Muscle of leg (tissue), 11 donors: ENCODE data around the gene XYLT1. TPM values are rescaled to one million over a fixed set of nuclear protein-coding genes. Genes with fewer than 3 reads are reported as not detected.

Experiments
- DNase-seq: peaks from one replicate; pipeline ENCODE4 v3.0.0; 2013
- H3K27ac ChIP-seq: one replicate; pipeline ENCODE4 v1.5.1; 2013; ENCODE audit warnings: mild to moderate bottlenecking, low read length, control low read depth
- H3K27me3 ChIP-seq: one replicate; pipeline ENCODE4 v1.6.1; 2013; ENCODE audit warnings: low read length; ENCODE audit not compliant: control insufficient read depth, insufficient read depth
- H3K36me3 ChIP-seq: one replicate; pipeline ENCODE4 v1.6.1; 2013; ENCODE audit warnings: low read length; ENCODE audit not compliant: control insufficient read depth, insufficient read depth
- H3K4me1 ChIP-seq: one replicate; pipeline ENCODE4 v1.6.1; 2013; ENCODE audit warnings: low read length; ENCODE audit not compliant: control insufficient read depth, insufficient read depth
- H3K4me3 ChIP-seq: one replicate; pipeline ENCODE4 v1.5.1; 2013; ENCODE audit warnings: low read length, control low read depth
- H3K9me3 ChIP-seq: replicated peaks from 2 replicates; pipeline ENCODE4 v1.6.1; 2013; ENCODE audit warnings: low read depth, low read length; ENCODE audit not compliant: control insufficient read depth
- WGBS: methylation state at CpG from one replicate; pipeline ENCODE4 v1.1.5; 2013; ENCODE audit warnings: missing lambda C conversion rate; ENCODE audit not compliant: insufficient coverage; 5-methylcytosine and 5-hydroxymethylcytosine counted together
- polyA plus RNA-seq, 8 donors: library from polyadenylated mRNA; unstranded; fragments of 120-200 nt; gene quantifications; one replicate each; pipeline versions ENCODE4 v1.2.1 to v1.2.3, GENCODE V29; 2013; ENCODE audit warnings: inconsistent platforms in 1 of 8, low replicate concordance in 1 of 8; ENCODE audit not compliant: insufficient read length in 8 of 8, insufficient read depth in 1 of 8
- total RNA-seq: library from RNA; stranded (reverse); fragments of 120-200 nt; gene quantifications from one replicate; pipeline ENCODE4 v1.2.4, GENCODE V29; 2013

Gene XYLT1
- total and polyA plus RNA-seq, 9 donors, result 4.3 to 9.7 (median 5.3) TPM

DNA sequence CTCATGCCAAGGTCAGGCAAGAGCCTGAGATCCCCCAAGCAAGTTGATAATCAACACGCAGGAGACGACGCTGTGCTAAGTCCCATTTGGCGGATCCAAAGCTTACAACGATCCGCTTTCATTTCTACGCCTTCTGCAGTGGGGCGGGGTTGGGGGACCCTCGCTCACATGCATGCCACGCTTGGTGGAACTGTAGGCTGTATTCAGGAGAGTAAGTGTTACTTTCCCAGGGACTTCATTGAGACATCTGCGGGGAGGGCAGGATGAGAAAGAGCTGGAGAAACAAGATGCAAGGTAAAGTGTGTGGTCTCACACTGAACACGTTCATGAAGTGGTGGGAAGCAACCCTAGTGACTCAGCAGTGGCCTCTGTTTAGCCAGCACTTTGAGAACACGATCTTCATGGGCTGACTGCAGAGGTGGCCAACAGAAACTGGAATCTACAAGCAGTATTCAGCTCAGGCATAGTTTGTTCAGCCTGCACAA, 100.5 kb downstream of the XYLT1 start:
- DNase-seq, result peak; percentile 63
- peak overlapping the region; percentile 76 for H3K27ac ChIP-seq
- WGBS, result 58% methylated on average over 12 of the region's 13 CpGs
- H3K36me3 ChIP-seq, result no peaks in the 10 kb centered on the region
- H3K4me3 ChIP-seq, result no peak overlapping the region
- peaks cover 29% of the 10 kb centered on the region for H3K4me1 ChIP-seq
- no peaks in the 10 kb centered on the region for H3K9me3 ChIP-seq
- no peaks in the 10 kb centered on the region for H3K27me3 ChIP-seq

DNA sequence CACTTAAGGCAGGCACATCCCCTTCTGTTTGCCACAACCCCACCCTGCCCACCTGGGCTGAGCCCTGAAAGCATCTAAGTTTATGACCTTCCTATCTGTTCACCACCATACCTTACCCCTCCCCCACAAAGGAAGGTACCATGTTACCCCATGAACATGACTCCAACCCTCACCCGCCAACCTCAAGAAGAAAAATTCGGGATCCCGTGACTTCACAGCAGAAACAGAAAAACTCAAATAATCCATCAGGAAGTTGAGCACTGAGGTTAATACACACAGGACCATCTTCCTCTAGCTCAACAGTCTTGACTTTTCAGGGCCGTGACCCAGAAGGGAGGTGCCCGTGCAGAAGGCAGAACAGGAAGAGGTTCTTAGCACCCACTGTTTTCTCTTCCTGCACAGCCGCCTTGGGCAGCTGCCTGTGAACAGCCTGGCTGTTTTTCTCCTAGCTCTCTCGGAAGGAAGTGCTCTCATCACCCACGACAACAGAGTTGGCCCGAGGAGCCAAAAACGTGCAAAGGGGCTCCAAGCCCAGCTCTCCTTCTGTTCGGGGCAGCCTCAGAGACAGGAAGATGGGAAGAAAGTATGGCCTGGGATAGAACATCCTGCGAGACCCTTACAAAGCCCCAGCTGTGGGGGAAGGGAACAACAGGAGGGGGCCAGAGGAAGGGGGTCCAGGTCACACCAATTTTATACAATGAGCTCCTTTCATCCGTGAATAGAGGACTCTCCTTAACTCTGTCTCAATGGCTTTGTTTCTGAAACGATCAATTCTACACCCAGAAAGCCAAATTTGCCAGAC, 101.1 kb downstream of the XYLT1 start:
- Histone ChIP-seq H3K27ac (peak overlapping the region; percentile 76), H3K27me3 (no peaks in the 10 kb centered on the region), H3K4me1 (peaks cover 35% of the 10 kb centered on the region), H3K9me3 (no peaks in the 10 kb centered on the region), H3K4me3 (no peak overlapping the region), H3K36me3 (no peaks in the 10 kb centered on the region)
- peak; percentile 76 for DNase-seq
- WGBS, result 28% methylated on average over 11 of the region's 14 CpGs

DNA sequence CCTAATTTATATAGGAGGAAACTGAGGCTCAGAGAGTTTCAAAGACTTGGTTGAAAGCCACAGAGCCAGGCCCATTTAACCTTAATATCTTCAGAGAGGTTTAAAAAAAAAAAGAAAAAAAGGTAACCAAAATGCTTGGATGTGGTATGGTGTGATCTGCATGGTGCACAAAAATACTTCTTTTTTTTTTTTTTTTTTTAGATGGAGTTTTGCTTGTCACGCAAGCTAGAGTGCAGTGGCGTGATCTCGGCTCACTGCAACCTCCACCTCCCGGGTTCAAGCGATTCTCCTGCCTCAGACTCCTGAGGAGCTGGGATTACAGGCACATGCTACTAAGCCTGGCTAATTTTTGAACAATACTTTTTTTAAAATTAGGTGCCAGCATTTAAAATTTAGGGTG, 101.8 kb downstream of the XYLT1 start:
- Histone ChIP-seq H3K9me3 (no peaks in the 10 kb centered on the region), H3K4me3 (no peak overlapping the region), H3K27ac (peak overlapping the region; percentile 25), H3K4me1 (peaks cover 38% of the 10 kb centered on the region), H3K27me3 (no peaks in the 10 kb centered on the region), H3K36me3 (no peaks in the 10 kb centered on the region)
- no peak for DNase-seq
- no CpG with 5 or more reads among the region's 5 CpGs for WGBS

DNA sequence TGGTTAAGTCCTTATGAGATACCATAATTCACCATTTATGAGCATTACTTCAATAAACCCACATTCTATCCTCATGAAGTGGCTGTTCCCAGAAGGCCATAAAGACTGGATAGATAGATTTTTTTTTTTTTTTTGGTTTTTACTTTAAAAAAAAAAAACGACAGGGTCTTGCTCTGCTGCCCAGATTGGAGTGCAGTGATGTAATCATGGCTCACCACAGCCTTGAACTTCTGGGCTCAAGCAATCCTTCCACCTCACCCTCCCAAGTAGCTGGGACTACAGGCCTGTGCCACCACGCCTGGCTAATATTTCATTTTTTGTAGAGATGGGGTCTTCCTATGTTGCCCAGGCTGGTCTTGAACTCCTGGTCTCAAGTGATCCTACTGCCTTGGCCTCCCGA, 102.3 kb downstream of the XYLT1 start:
- H3K4me1 ChIP-seq, result peaks cover 38% of the 10 kb centered on the region
- no peaks in the 10 kb centered on the region for H3K9me3 ChIP-seq
- 83% methylated on average over 1 of the region's 3 CpGs for WGBS
- H3K27ac ChIP-seq, result no peak overlapping the region
- no peak overlapping the region for H3K4me3 ChIP-seq
- no peaks in the 10 kb centered on the region for H3K27me3 ChIP-seq
- H3K36me3 ChIP-seq, result no peaks in the 10 kb centered on the region
- DNase-seq, result no peak

DNA sequence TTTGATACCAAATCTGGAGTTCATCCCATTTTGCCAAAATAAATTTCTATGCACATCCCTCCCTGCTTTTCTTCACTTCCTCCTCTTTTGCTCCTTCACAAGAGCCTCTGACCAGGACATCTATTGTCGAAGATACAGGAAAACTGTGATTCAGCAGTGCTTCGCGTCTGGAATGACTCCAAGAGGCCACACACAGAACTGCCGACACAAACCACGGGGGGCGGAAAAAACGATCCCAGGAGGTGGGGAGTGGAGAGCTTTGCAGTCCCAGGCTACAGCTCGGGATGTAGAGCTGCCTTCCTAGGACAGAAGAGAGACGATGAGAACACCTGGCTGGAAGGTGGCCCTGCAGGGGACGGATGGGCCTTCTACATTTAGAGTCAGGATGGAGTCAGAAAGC, 102.8 kb downstream of the XYLT1 start:
- no peak for DNase-seq
- Histone ChIP-seq H3K27ac (no peak overlapping the region), H3K4me1 (peaks cover 38% of the 10 kb centered on the region), H3K9me3 (no peaks in the 10 kb centered on the region), H3K27me3 (no peaks in the 10 kb centered on the region), H3K4me3 (no peak overlapping the region), H3K36me3 (no peaks in the 10 kb centered on the region)
- WGBS, result 22% methylated on average over 6 of the region's 10 CpGs

DNA sequence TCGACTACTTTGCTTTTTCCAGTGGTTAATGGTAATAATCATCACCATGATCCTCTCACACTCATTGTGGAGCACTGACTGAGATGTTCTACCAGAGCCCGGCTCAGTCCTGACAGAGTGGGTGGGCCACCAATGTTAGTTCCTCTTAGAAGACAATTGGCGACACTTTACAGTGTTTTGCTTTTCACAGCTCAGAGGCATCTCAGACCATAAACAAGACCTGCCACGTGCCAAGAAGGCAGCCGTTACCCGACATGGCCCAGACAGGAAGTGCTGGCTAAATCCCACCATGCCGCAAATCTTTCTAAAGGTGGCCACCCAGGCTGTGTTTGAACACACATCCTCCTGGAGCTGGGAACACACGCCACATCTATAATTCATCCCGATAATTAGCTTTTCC, 103.7 kb downstream of the XYLT1 start:
- H3K36me3 ChIP-seq, result no peaks in the 10 kb centered on the region
- peaks cover 38% of the 10 kb centered on the region for H3K4me1 ChIP-seq
- 53% methylated on average over 6 of the region's 9 CpGs for WGBS
- H3K27me3 ChIP-seq, result no peaks in the 10 kb centered on the region
- no peak overlapping the region for H3K4me3 ChIP-seq
- no peaks in the 10 kb centered on the region for H3K9me3 ChIP-seq
- no peak for DNase-seq
- H3K27ac ChIP-seq, result no peak overlapping the region

DNA sequence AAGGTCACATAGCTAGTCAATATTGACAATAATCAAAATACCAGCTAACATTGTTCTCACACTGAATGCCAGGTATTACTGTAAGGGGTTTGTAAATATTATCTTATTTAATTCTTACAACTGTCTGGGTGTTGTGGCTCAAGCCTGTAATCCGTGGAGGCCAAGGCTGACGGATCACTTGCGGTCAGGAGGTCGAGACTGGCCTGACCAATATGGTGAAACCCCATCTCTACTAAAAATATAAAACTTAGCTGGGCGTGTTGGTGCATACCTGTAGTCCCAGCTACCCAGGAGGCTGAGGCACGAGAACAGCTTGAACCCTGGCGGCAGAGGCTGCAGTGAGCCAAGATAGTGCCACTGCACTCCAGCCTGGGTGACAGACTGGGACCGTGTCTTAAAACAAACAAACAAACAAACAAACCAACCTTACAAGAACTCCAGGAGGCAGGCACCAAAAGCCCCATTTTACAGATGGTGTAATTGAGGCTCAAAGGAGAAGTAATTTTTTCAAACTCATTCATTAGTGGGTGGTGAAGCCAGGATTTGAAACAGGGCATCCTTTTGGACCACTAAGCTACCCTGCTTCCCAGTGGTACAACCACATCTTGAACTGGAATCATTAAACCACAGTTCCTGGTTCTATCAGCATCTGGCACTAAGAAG, 104.3 kb downstream of the XYLT1 start:
- no peak overlapping the region for H3K27ac ChIP-seq
- H3K27me3 ChIP-seq, result no peaks in the 10 kb centered on the region
- DNase-seq, result no peak
- 100% methylated on average over 3 of the region's 8 CpGs for WGBS
- H3K4me1 ChIP-seq, result peaks cover 38% of the 10 kb centered on the region
- no peak overlapping the region for H3K4me3 ChIP-seq
- no peaks in the 10 kb centered on the region for H3K36me3 ChIP-seq
- H3K9me3 ChIP-seq, result no peaks in the 10 kb centered on the region

DNA sequence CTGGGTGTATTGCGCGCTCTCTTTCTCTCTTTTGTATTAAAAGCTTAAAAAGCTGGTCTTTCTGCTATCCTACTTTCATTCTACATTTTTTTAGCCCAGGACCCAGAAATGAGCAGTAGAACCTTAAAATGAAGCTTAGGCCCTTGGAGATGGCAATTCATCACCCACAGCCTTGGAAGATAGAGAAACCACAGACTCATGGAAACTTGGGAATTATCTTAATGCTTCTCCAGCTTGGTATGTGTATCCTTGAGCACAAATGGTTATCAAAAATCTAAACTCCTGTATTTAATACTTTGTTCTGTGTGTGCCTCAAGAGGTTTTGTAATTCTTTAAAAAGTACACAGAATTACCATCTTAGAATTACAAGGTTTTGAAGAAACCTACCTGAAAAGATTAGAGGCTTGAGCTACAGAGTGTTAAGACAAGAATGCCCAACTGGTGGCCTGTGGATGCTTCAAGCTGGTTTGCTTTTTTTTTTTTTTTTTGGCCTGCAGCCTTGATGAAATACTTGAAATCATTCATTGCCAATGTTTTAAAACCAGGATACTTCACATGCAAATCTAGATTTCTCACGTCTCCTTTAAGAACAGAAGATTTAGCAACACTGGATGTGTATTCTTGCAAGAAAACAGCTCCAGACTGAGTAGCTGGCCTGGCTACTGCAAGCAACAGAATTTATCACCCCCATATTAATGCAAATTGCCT, 105.0 kb downstream of the XYLT1 start:
- H3K9me3 ChIP-seq, result no peaks in the 10 kb centered on the region
- no peaks in the 10 kb centered on the region for H3K27me3 ChIP-seq
- WGBS, result 73% methylated on average over 3 of the region's 3 CpGs
- H3K4me1 ChIP-seq, result peaks cover 37% of the 10 kb centered on the region
- H3K27ac ChIP-seq, result no peak overlapping the region
- no peak overlapping the region for H3K4me3 ChIP-seq
- DNase-seq, result no peak
- H3K36me3 ChIP-seq, result no peaks in the 10 kb centered on the region

DNA sequence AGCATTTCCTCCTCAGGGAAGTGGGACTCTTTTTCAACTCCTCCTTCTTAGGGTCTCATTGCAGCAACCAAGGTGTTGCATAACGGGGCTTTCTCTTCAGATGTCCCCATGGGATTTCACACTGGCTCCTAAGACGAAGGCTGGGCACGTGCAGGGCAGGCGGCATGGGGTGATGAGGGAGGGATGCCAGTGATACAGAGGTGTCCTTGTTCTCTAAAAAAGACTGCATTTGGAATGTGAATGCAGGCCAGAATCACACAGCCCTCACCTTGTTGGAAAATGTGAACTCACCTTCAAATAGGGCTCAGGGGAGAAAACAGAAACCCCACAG, 105.6 kb downstream of the XYLT1 start:
- DNase-seq, result no peak
- Histone ChIP-seq H3K4me3 (no peak overlapping the region), H3K4me1 (peaks cover 32% of the 10 kb centered on the region), H3K9me3 (no peaks in the 10 kb centered on the region), H3K27me3 (no peaks in the 10 kb centered on the region), H3K27ac (no peak overlapping the region), H3K36me3 (no peaks in the 10 kb centered on the region)
- WGBS, result no CpG with 5 or more reads among the region's 4 CpGs
